Smooth muscle cell (in vitro differentiated cells): Measurements from ENCODE around the gene MTAP. TPM values are rescaled to one million over a fixed set of nuclear protein-coding genes. Genes with fewer than 3 reads are reported as not detected.

ENCODE experiments used
- DNase-seq: peaks from one replicate; lab custom pipeline; 2025; ENCODE audit not compliant: unreplicated experiment; lab: John Stamatoyannopoulos, UW
- H2AFZ ChIP-seq: fragments of 200-600 bp; sonication (generic); 2 replicates; pipeline ENCODE4 v1.6.0; 2016; ENCODE audit warnings: antibody characterized with exemption, low read depth, mild to moderate bottlenecking
- H3F3A ChIP-seq: fragments of 200-600 bp; sonication (generic); 2 replicates; pipeline ENCODE4 v1.6.0; 2017; ENCODE audit warnings: antibody characterized with exemption, low read depth
- H3K27ac ChIP-seq: fragments of 200-600 bp; sonication (generic); 2 replicates; pipeline ENCODE4 v1.5.1; 2016; ENCODE audit warnings: low read depth, mild to moderate bottlenecking
- H3K27me3 ChIP-seq: fragments of 200-600 bp; sonication (generic); 2 replicates; pipeline ENCODE4 v1.6.1; 2016; ENCODE audit warnings: low read depth, mild to moderate bottlenecking
- H3K36me3 ChIP-seq: fragments of 200-600 bp; sonication (generic); 2 replicates; pipeline ENCODE4 v1.5.1; 2016; ENCODE audit warnings: low read depth
- H3K4me1 ChIP-seq: fragments of 200-600 bp; sonication (generic); 2 replicates; pipeline ENCODE4 v1.5.1; 2016; ENCODE audit warnings: low read depth
- H3K4me2 ChIP-seq: fragments of 200-600 bp; sonication (generic); 2 replicates; pipeline ENCODE4 v1.6.0; 2016; ENCODE audit warnings: mild to moderate bottlenecking
- H3K4me3 ChIP-seq: fragments of 200-600 bp; sonication (generic); 2 replicates; pipeline ENCODE4 v1.5.1; 2016; ENCODE audit warnings: mild to moderate bottlenecking
- H3K79me2 ChIP-seq: fragments of 200-600 bp; sonication (generic); 2 replicates; pipeline ENCODE4 v1.6.0; 2016; ENCODE audit warnings: low read depth, mild to moderate bottlenecking
- H3K9ac ChIP-seq: fragments of 200-600 bp; sonication (generic); 2 replicates; pipeline ENCODE4 v1.6.0; 2016; ENCODE audit warnings: low read depth
- H3K9me3 ChIP-seq: fragments of 200-600 bp; sonication (generic); replicated peaks from 2 replicates; pipeline ENCODE4 v1.5.1; 2016; ENCODE audit warnings: low read depth
- H4K20me1 ChIP-seq: fragments of 200-600 bp; sonication (generic); 2 replicates; pipeline ENCODE4 v1.6.0; 2016; ENCODE audit warnings: low read depth
- WGBS: methylation state at CpG from one replicate; pipeline ENCODE4 v1.1.7; 2016; ENCODE audit warnings: low lambda C conversion rate; 5-methylcytosine and 5-hydroxymethylcytosine counted together
- polyA plus RNA-seq: library from polyadenylated mRNA; unstranded; fragments of >200 nt; fragmentation: Nextera tagmentation; extraction: Ambion mirVana; gene quantifications from 2 replicates; pipeline ENCODE4 v1.2.1, GENCODE V29; 2016
- total RNA-seq: library from RNA; depleted of rRNA; stranded (reverse); fragments of >200 nt; gene quantifications from 2 replicates; pipeline ENCODE4 v1.2.3, GENCODE V29; 2014
- TF ChIP-seq, protein P1 (sequence below): fragments of 200-600 bp; sonication (generic); IDR thresholded peaks from 2 replicates; pipeline ENCODE4 v1.5.1; 2017; ENCODE audit warnings: borderline replicate concordance, mild to moderate bottlenecking, antibody characterized with exemption; ENCODE audit not compliant: insufficient read depth, poor library complexity, severe bottlenecking

Gene MTAP
- total and polyA plus RNA-seq, 2 experiments from 2014 or later, result 19.1 to 39.6 TPM

DNA sequence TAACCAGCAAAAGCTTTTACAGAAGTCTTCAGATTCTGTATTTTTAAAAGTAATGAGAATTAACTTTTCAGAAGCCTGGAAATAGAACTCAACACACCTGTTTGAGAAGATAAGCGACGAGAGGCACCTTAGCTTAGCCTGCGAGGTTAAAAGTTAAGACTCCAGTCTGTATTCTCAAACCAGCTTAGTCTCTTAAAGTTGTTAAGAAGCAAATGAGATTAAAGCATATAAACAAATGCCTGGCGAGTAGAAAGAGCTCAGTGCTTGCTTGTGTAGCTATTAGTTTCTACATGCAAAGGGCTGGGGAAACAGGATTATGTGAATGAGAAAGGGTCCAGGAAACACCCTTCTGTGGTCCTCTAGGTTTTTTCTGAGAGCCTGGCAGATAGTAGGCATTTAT, 51.7 kb downstream of the MTAP start:
- H2AFZ ChIP-seq, result no peak overlapping the region
- H3K9me3 ChIP-seq, result no peaks in the 10 kb centered on the region
- H3K36me3 ChIP-seq, result peaks cover 5% of the 10 kb centered on the region
- H3K4me3 ChIP-seq, result no peak overlapping the region
- peaks cover 4% of the 10 kb centered on the region for H3K79me2 ChIP-seq
- H3F3A ChIP-seq, result peaks cover 8% of the 10 kb centered on the region
- 76% methylated on average over 4 of the region's 4 CpGs for WGBS
- no peaks in the 10 kb centered on the region for H3K27me3 ChIP-seq
- no peak overlapping the region for H3K4me2 ChIP-seq
- TF ChIP-seq, protein P1, sequence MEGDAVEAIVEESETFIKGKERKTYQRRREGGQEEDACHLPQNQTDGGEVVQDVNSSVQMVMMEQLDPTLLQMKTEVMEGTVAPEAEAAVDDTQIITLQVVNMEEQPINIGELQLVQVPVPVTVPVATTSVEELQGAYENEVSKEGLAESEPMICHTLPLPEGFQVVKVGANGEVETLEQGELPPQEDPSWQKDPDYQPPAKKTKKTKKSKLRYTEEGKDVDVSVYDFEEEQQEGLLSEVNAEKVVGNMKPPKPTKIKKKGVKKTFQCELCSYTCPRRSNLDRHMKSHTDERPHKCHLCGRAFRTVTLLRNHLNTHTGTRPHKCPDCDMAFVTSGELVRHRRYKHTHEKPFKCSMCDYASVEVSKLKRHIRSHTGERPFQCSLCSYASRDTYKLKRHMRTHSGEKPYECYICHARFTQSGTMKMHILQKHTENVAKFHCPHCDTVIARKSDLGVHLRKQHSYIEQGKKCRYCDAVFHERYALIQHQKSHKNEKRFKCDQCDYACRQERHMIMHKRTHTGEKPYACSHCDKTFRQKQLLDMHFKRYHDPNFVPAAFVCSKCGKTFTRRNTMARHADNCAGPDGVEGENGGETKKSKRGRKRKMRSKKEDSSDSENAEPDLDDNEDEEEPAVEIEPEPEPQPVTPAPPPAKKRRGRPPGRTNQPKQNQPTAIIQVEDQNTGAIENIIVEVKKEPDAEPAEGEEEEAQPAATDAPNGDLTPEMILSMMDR, result no peak
- peak overlapping the region; percentile 75 for H3K27ac ChIP-seq
- H3K9ac ChIP-seq, result peak overlapping the region; percentile 34
- no peaks in the 10 kb centered on the region for H4K20me1 ChIP-seq
- peaks cover 6% of the 10 kb centered on the region for H3K4me1 ChIP-seq
- no peak for DNase-seq

DNA sequence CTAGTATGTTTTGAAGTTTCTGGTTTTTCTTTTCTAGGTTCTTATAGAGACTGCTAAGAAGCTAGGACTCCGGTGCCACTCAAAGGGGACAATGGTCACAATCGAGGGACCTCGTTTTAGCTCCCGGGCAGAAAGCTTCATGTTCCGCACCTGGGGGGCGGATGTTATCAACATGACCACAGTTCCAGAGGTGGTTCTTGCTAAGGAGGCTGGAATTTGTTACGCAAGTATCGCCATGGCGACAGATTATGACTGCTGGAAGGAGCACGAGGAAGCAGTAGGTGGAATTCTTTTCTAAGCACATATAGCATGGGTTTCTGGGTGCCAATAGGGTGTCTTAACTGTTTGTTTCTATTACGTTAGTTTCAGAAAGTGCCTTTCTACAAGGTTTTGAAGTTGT, 52.2 kb downstream of the MTAP start:
- WGBS, result 74% methylated on average over 11 of the region's 11 CpGs
- Histone ChIP-seq H2AFZ (no peak overlapping the region), H4K20me1 (no peaks in the 10 kb centered on the region), H3K9me3 (no peaks in the 10 kb centered on the region), H3F3A (peaks cover 8% of the 10 kb centered on the region), H3K4me3 (no peak overlapping the region), H3K36me3 (peaks cover 5% of the 10 kb centered on the region), H3K4me2 (peak overlapping the region; percentile 3), H3K27ac (peak overlapping the region; percentile 75), H3K27me3 (no peaks in the 10 kb centered on the region), H3K79me2 (peaks cover 4% of the 10 kb centered on the region), H3K4me1 (peaks cover 6% of the 10 kb centered on the region), H3K9ac (peak overlapping the region; percentile 34)
- no peak for DNase-seq
- TF ChIP-seq, protein P1, result no peak

DNA sequence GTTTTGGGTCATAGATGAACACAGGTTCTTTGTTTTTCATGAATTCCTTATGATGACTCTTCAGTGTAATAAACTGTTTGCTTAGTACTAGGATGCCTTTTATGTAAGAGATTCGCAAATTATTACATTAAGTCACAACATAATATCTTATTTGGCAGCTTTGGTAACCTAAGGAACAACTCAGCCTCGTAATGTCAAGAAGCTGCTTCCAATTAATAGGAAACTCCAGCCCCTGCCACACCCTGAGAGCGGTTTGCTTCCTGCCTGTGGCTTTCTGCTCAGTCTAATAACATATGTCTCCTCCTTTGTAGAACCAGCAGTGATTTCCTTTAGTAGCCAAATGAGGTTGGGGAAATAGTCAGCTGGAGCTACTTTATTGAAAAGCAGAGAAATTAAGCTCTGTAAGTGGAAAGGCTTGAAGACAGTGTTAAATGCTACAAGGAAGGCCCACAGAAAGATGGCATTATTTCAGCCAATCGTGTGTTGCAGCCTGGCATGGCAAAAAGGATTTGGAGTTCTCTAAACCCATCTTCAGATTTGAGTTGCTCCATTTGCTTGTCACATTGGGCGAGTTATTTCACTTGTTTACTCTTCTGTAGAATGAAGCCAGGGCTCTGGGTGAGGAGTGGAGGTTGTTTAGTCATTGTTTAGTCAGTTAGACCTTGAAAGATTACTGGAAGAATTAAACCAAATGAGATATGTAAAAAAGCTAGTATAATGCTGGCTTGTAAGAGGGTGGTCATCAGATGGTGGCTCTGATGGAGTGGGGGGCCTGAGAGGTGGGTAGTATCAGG, 54.1 kb downstream of the MTAP start:
- no peak overlapping the region for H3K4me2 ChIP-seq
- peaks cover 6% of the 10 kb centered on the region for H3K4me1 ChIP-seq
- no peaks in the 10 kb centered on the region for H3K27me3 ChIP-seq
- no peaks in the 10 kb centered on the region for H4K20me1 ChIP-seq
- peaks cover 13% of the 10 kb centered on the region for H3K36me3 ChIP-seq
- TF ChIP-seq, protein P1, result no peak
- no peaks in the 10 kb centered on the region for H3K9me3 ChIP-seq
- no peak overlapping the region for H2AFZ ChIP-seq
- peaks cover 4% of the 10 kb centered on the region for H3K79me2 ChIP-seq
- H3K9ac ChIP-seq, result no peak overlapping the region
- 90% methylated on average over 5 of the region's 5 CpGs for WGBS
- no peak overlapping the region for H3K27ac ChIP-seq
- H3F3A ChIP-seq, result peaks cover 8% of the 10 kb centered on the region
- H3K4me3 ChIP-seq, result no peak overlapping the region
- no peak for DNase-seq

DNA sequence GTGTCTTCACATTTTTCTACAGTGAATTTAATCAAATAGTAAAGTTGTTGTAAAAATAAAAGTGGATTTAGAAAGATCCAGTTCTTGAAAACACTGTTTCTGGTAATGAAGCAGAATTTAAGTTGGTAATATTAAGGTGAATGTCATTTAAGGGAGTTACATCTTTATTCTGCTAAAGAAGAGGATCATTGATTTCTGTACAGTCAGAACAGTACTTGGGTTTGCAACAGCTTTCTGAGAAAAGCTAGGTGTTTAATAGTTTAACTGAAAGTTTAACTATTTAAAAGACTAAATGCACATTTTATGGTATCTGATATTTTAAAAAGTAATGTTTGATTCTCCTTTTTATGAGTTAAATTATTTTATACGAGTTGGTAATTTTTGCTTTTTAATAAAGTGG, 60.4 kb downstream of the MTAP start:
- Histone ChIP-seq H3K4me2 (no peak overlapping the region), H3K9ac (no peak overlapping the region), H3K79me2 (peaks cover 4% of the 10 kb centered on the region), H2AFZ (no peak overlapping the region), H3K4me1 (no peaks in the 10 kb centered on the region), H3K27me3 (no peaks in the 10 kb centered on the region), H3F3A (no peaks in the 10 kb centered on the region), H3K27ac (no peak overlapping the region), H3K9me3 (no peaks in the 10 kb centered on the region), H4K20me1 (no peaks in the 10 kb centered on the region), H3K4me3 (no peak overlapping the region), H3K36me3 (peaks cover 18% of the 10 kb centered on the region)
- WGBS, result 100% methylated on average over 1 of the region's 1 CpG
- TF ChIP-seq, protein P1, result no peak
- DNase-seq, result no peak
